ENCODE data around the gene GART. TPM values are rescaled to one million over a fixed set of nuclear protein-coding genes. Genes with fewer than 3 reads are reported as not detected.
A peak's percentile ranks its signal among the peaks of the same experiment; 100 is the strongest.

The GART gene
- polyA plus RNA-seq, 1 donor (not counting 4 experiments of a cell fraction or from before 2014, with no cell fraction given), result 50.3 TPM

DNA sequence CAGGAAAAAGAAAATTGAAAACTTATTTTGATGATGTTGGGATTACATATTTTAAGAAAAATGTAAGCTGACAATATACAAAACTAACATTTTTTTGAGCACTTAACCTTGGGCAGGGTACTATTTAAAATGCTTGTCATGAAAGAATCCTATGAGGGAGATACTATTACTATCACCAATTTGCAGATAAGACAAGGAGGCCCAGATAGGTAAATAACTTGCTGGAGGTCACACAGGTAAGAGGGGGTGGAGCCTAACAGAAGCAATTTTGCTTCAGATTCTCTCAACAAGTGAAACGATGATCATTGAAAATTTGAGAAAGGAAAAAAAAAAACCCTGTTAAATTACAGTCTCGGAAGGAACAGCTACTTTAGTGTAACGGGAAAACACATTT, 1.2 kb downstream of the GART start:
- dilution Hi-C loops (cut with MboI; ENCODE audit: extremely low pct_ligation_motif_present, low sequenced_read_pairs), result no loop called here
- Histone ChIP-seq H3K4me3 (ENCODE audit: control insufficient read depth in 2 of 3, extremely low read depth in 1 of 3, insufficient read depth in 2 of 3, low read depth in 1 of 3, low read length in 3 of 3) (peak overlapping the region; percentile 75 to 97 (median 81)), H3K9ac (ENCODE audit: control insufficient read depth, extremely low read depth, insufficient read depth, low read length) (peak overlapping the region; percentile 98), H4K20me1 (ENCODE audit: control insufficient read depth, extremely low read depth, insufficient read depth, low read length) (peaks cover 7% of the 10 kb centered on the region), H2AFZ (ENCODE audit: control insufficient read depth, low read length) (no peak overlapping the region), H3K27me3 (ENCODE audit: control insufficient read depth, extremely low read depth, insufficient read depth, low read length) (no peaks in the 10 kb centered on the region), H3K9me3 (ENCODE audit: control insufficient read depth, low read depth, low read length) (no peaks in the 10 kb centered on the region), H3K27ac (ENCODE audit: control insufficient read depth, insufficient read depth, low read length) (no peak overlapping the region), H3K9me1 (ENCODE audit: control insufficient read depth, extremely low read depth, insufficient read depth, low read length) (no peaks in the 10 kb centered on the region), H3K4me2 (ENCODE audit: control insufficient read depth, extremely low read depth, insufficient read depth, low read depth, low read length) (peak overlapping the region; percentile 89), H3K36me3 (ENCODE audit: control insufficient read depth in 2 of 2, extremely low read depth in 1 of 2, insufficient read depth in 2 of 2, low read length in 2 of 2) (peaks cover 11 to 12% of the 10 kb centered on the region in 2 experiments), H3K4me1 (ENCODE audit: control insufficient read depth, extremely low read depth, insufficient read depth, low read length) (peaks cover 16% of the 10 kb centered on the region), H3K79me2 (ENCODE audit: control insufficient read depth, insufficient read depth, low read length) (peaks cover 83% of the 10 kb centered on the region)
- TF ChIP-seq CTCF (optimal IDR thresholded peaks at IDR 0.05 in 1 of 3, IDR thresholded peaks at IDR 0.05 in 1 of 3, conservative IDR thresholded peaks at IDR 0.05 in 1 of 3; ENCODE audit: extremely low read depth in 1 of 3, insufficient read depth in 2 of 3, low read length in 3 of 3), result no peak
- no peak for TF ChIP-seq EZH2 (IDR thresholded peaks at IDR 0.05; ENCODE audit: low read length)
- no peak for FAIRE-seq
- DNase-seq (ENCODE audit: low read depth, low spot score), result no peak

GRCh38 chr21:33539616-33540015, 2.3 kb downstream of the GART start:
- Histone ChIP-seq H3K4me1 (ENCODE audit: control insufficient read depth, extremely low read depth, insufficient read depth, low read length) (peaks cover 11% of the 10 kb centered on the region), H3K9ac (ENCODE audit: control insufficient read depth, extremely low read depth, insufficient read depth, low read length) (no peak overlapping the region), H3K27me3 (ENCODE audit: control insufficient read depth, extremely low read depth, insufficient read depth, low read length) (no peaks in the 10 kb centered on the region), H3K9me3 (ENCODE audit: control insufficient read depth, low read depth, low read length) (no peaks in the 10 kb centered on the region), H3K36me3 (ENCODE audit: control insufficient read depth in 2 of 2, extremely low read depth in 1 of 2, insufficient read depth in 2 of 2, low read length in 2 of 2) (peaks cover 17 to 18% of the 10 kb centered on the region in 2 experiments), H2AFZ (ENCODE audit: control insufficient read depth, low read length) (no peak overlapping the region), H3K79me2 (ENCODE audit: control insufficient read depth, insufficient read depth, low read length) (peaks cover 72% of the 10 kb centered on the region), H3K9me1 (ENCODE audit: control insufficient read depth, extremely low read depth, insufficient read depth, low read length) (no peaks in the 10 kb centered on the region), H4K20me1 (ENCODE audit: control insufficient read depth, extremely low read depth, insufficient read depth, low read length) (peaks cover 5% of the 10 kb centered on the region), H3K27ac (ENCODE audit: control insufficient read depth, insufficient read depth, low read length) (no peak overlapping the region), H3K4me3 (ENCODE audit: control insufficient read depth in 2 of 3, extremely low read depth in 1 of 3, insufficient read depth in 2 of 3, low read depth in 1 of 3, low read length in 3 of 3) (no peak overlapping the region), H3K4me2 (ENCODE audit: control insufficient read depth, extremely low read depth, insufficient read depth, low read depth, low read length) (no peak overlapping the region)
- DNase-seq (ENCODE audit: low read depth, low spot score) (no peak), FAIRE-seq (no peak)
- dilution Hi-C loops (cut with MboI; ENCODE audit: extremely low pct_ligation_motif_present, low sequenced_read_pairs), result no loop called here
- no peak for TF ChIP-seq CTCF (optimal IDR thresholded peaks at IDR 0.05 in 1 of 3, IDR thresholded peaks at IDR 0.05 in 1 of 3, conservative IDR thresholded peaks at IDR 0.05 in 1 of 3; ENCODE audit: extremely low read depth in 1 of 3, insufficient read depth in 2 of 3, low read length in 3 of 3)
- no peak for TF ChIP-seq EZH2 (IDR thresholded peaks at IDR 0.05; ENCODE audit: low read length)
